Kidney (tissue), 14 donors: ENCODE data around the gene UXT. TPM values are rescaled to one million over a fixed set of nuclear protein-coding genes. Genes with fewer than 3 reads are reported as not detected.
A peak's percentile ranks its signal among the peaks of the same experiment; 100 is the strongest.

Source experiments
- DNase-seq, 5 donors: peaks; one replicate each; pipeline ENCODE4 v3.0.0-alpha.2; 2013 to 2020
- FAIRE-seq: peaks from 2 replicates; lab custom pipeline; 2012; peaks lifted over from hg19 to GRCh38; lab: Jason Lieb, UNC
- H3K27ac ChIP-seq, 2 donors: one replicate each; pipeline ENCODE4 v1.7.0; 2013; ENCODE audit warnings: low read depth in 2 of 2, low read length in 2 of 2, inconsistent platforms in 1 of 2
- H3K27me3 ChIP-seq: one replicate; pipeline ENCODE4 v1.7.1; 2013; ENCODE audit warnings: low read length, inconsistent platforms; ENCODE audit not compliant: control insufficient read depth, insufficient read depth
- H3K36me3 ChIP-seq, 3 donors: one replicate each; pipeline versions ENCODE4 v1.7.0 to v1.7.1; 2013; ENCODE audit warnings: low read length in 3 of 3, control low read depth in 1 of 3, inconsistent platforms in 1 of 3; ENCODE audit not compliant: insufficient read depth in 3 of 3, control insufficient read depth in 2 of 3
- H3K4me1 ChIP-seq, 3 donors: one replicate each; pipeline versions ENCODE4 v1.7.0 to v1.7.1; 2013; ENCODE audit warnings: low read length in 3 of 3, inconsistent platforms in 1 of 3, low read depth in 1 of 3; ENCODE audit not compliant: control insufficient read depth in 2 of 3, insufficient read depth in 2 of 3
- H3K4me3 ChIP-seq, 3 donors: one replicate each; pipeline versions ENCODE4 v1.7.0 to v1.8.1; 2013; ENCODE audit warnings: low read length in 3 of 3, control low read depth in 1 of 3, inconsistent platforms in 1 of 3
- H3K9ac ChIP-seq, 3 donors: one replicate each; pipeline versions ENCODE4 v1.7.0 to v1.7.1; 2013; ENCODE audit warnings: low read length in 3 of 3, control low read depth in 1 of 3, inconsistent platforms in 1 of 3
- H3K9me3 ChIP-seq, 3 donors: one replicate each; pipeline versions ENCODE4 v1.7.0 to v1.7.1; 2013; ENCODE audit warnings: low read length in 3 of 3, control low read depth in 1 of 3, inconsistent platforms in 1 of 3; ENCODE audit not compliant: control insufficient read depth in 2 of 3, insufficient read depth in 1 of 3
- CTCF ChIP-seq: IDR thresholded peaks from 3 replicates; pipeline ENCODE4 v1.5.1; 2012; ENCODE audit warnings: mild to moderate bottlenecking, moderate library complexity, borderline replicate concordance; ENCODE audit not compliant: insufficient read depth; ENCODE audit errors: extremely low read depth
- intact Hi-C: fragments of 100-400 bp; cut with DNase I; formaldehyde crosslinking; loops from one replicate; pipeline ENCODE4 v1.11.1; 2022
- polyA plus RNA-seq: library from polyadenylated mRNA; stranded (reverse); fragments of 350-450 nt; fragmentation: Illumina TruSeq; extraction: RNeasy Lipid Tissue Mini Kit (QIAGEN cat#74804); gene quantifications from one replicate; pipeline ENCODE4 v1.2.3, GENCODE V29; 2014; ENCODE audit warnings: low read depth, low replicate concordance; ENCODE audit not compliant: insufficient read depth
- total RNA-seq: library from RNA; stranded (reverse); fragmentation: NEBNext Ultra II Directional; extraction: Animal tissue kit (Norgen Biotek cat#: 25700); gene quantifications from one replicate; pipeline ENCODE4 v1.2.1, GENCODE V29; 2021
- donor health status: control.
- donor health status: control.
- donor health status: control.
- donor health status: control.
- donor health status: control.
- donor health status: DM: yes; HTN: yes; CAD: no.
- donor health status: Normal renal cell carcinoma (clear cell type).

The UXT gene
- total and polyA plus RNA-seq, 2 donors from 2014 or later = 88.0 to 210 TPM

DNA sequence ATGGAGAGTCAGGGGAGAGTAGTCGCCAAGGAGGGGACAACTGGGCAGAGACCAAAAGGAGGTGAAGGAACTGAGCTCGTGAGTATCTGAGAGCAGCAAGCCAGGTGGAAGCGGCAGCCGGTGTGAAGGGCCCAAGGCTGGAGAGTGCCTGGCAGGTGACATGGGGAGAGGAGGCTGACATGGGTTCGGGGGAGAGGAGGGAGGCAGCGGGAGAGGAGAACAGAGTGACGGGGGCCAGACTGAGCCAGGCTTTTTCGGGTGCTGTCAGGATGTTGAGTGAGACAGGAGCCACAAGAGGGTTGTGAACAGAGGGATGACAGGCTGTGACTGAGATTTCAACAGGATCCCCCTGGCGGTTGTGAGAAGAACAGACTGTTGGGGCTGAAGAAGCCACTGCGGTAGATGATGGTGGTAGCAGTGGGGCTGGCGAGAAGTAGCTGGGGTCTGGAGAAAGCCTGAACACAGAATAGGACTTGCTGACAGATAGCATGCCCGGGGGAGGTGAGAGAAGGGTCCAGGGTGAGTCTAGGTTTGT lies 14.4 kb downstream of the UXT start:
- Histone ChIP-seq H3K27me3 (no peaks in the 10 kb centered on the region), H3K4me1 (peaks cover 0 to 6% (median 0%) of the 10 kb centered on the region in 3 donors), H3K27ac (no peak overlapping the region), H3K9me3 (no peaks in the 10 kb centered on the region), H3K9ac (no peak overlapping the region), H3K4me3 (no peak overlapping the region), H3K36me3 (peaks cover 2 to 14% (median 5%) of the 10 kb centered on the region in 3 donors)
- intact Hi-C loops = no loop called here
- TF ChIP-seq CTCF = no peak
- FAIRE-seq (no peak), DNase-seq (peak in 1 of 5 donors; percentile 40)

DNA sequence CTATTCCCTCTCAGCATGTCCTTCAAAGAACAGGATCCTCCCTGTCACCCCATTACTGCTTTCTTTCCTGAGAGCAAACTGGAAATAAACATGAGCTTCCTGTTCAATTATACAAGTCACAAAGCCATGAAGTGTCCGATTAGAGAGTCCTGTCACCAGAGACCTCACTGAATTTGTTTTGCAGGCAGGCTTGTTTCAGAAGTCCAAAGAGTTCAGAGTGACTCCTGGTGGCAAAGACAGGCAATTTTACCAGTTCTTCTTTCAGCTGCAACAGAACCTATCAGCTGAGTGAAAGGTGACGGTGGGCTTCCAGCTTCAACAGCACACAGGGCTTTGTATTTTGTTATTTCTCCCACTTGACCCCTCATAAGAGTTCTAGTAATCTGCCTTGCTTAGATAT lies 15.1 kb downstream of the UXT start:
- peak; percentile 36 for TF ChIP-seq CTCF
- Histone ChIP-seq H3K4me1 (peaks cover 0 to 3% (median 0%) of the 10 kb centered on the region in 3 donors), H3K27me3 (no peaks in the 10 kb centered on the region), H3K4me3 (no peak overlapping the region), H3K9ac (no peak overlapping the region), H3K36me3 (peaks cover 2 to 16% (median 5%) of the 10 kb centered on the region in 3 donors), H3K27ac (no peak overlapping the region), H3K9me3 (no peaks in the 10 kb centered on the region)
- FAIRE-seq (no peak), DNase-seq (peak in 2 of 5 donors; percentile 41 to 61)
- intact Hi-C loops = no loop called here

DNA sequence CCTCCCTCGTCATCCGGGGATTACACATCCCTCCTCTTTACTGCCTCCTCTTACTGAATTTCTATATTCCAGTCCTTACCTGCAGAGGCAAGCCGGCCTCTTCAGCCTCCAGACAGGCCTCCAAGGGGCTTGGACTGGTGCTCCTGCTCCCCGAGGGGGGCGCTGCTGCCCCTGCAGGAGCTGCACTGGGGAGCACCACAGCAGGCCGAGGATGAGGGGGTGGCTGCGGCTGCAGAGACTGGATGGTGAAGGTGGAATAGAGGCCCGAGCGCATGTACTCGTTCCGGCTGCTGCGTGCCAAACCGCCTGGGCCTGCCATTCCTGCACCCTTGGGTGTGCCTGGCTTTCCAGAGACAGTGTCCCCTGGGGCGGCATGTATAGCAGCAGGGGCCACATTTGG lies 20.2 kb downstream of the UXT start:
- Histone ChIP-seq H3K27me3 (no peaks in the 10 kb centered on the region), H3K9ac (no peak overlapping the region), H3K36me3 (peaks cover 2 to 32% (median 9%) of the 10 kb centered on the region in 3 donors), H3K4me3 (no peak overlapping the region), H3K27ac (no peak overlapping the region), H3K9me3 (no peaks in the 10 kb centered on the region), H3K4me1 (no peaks in the 10 kb centered on the region)
- FAIRE-seq (no peak), DNase-seq (no peak)
- intact Hi-C loops = no loop called here
- no peak for TF ChIP-seq CTCF
